Esophagus squamous epithelium (tissue), 4 donors: ENCODE measurements around the gene MYO1C.

Experiments
- CTCF ChIP-seq, 6 experiments: fragments of 450-650 bp in 4 of 6; fragments of 200-600 bp in 2 of 6; sonication (generic) in 2 of 6; IDR thresholded peaks; one replicate each; pipeline ENCODE4 v1.5.1; 2016 to 2019; ENCODE audit warnings: antibody characterized with exemption in 6 of 6, mild to moderate bottlenecking in 4 of 6, moderate library complexity in 4 of 6
- POLR2A ChIP-seq, 4 donors: fragments of 450-650 bp; IDR thresholded peaks; one replicate each; pipeline ENCODE4 v1.6.1; 2017; ENCODE audit warnings: antibody characterized with exemption in 4 of 4, mild to moderate bottlenecking in 4 of 4, moderate library complexity in 3 of 4

- TF ChIP-seq CTCF (IDR thresholded peaks at IDR 0.05) (no peak), POLR2A (IDR thresholded peaks at IDR 0.05) (no peak)
Measured at GRCh38 chr17:1449412-1449967, 43.0 kb downstream of the MYO1C start.
